SH-SY5Y (cell line): Measurements from ENCODE around the gene PGRMC1.

Experiments used
- GATA2 ChIP-seq: IDR thresholded peaks from 2 replicates; pipeline ENCODE4 v1.6.1; 2011; ENCODE audit warnings: mild to moderate bottlenecking, low read depth, low read length
- GATA3 ChIP-seq: IDR thresholded peaks from 2 replicates; pipeline ENCODE4 v1.6.1; 2011; ENCODE audit warnings: low read depth, mild to moderate bottlenecking, low read length, moderate library complexity

DNA sequence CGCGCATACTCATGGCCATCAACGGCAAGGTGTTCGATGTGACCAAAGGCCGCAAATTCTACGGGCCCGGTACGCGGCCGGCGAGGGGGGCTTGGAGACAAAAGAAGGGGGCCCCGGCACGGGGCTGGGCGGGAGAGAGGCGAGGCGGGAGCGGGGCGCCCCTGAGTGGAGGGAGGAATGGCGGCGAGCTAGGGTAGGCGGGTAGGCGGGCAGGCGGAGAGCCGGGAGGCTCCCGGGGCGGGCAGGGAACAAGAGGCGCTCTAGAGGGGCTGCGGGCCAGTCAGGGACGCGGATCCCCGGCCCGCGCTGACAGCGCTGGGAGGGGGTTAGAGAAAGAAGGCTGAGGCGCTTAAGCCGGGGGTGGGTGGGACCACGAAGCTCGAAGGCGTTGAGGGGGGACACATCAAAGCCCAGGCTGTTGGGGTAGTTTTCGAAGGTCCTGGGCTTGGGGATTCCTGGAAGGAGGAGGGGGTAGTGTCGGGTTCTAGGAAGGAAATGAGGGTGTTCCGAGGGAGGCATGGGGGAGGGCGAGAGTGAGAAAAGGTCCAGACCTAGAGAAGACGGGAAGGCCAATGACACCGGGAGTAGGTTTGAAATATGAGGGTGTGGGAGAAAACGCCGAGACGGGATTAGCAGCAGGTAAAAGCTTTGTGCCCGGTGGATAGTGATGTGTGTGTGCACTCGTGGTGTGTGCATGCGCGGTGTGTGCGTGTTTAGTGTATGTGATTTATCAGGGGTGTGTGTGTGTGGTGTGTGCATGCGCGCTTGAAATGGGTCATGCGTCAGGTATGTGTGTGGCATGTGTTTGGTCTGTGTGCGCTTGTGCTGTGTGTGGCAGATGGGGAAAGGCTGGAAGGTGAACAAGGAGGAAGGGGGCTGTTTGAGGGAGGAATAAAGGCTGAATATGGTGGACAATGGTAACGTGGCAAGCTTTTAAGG lies 807 bp downstream of the PGRMC1 start:
- TF ChIP-seq GATA2, result no peak
- no peak for TF ChIP-seq GATA3
